Measurements from ENCODE around the gene SHCBP1L. TPM values are rescaled to one million over a fixed set of nuclear protein-coding genes. Genes with fewer than 3 reads are reported as not detected.
"Not testable (repeated sequence)": the region's sequence is repeated elsewhere in the genome, so short reads cannot be mapped to it uniquely, and the experiment has no call there.

Gene SHCBP1L
- total RNA-seq, 2 donors from 2014 or later, result not detected

- Histone ChIP-seq H3K9ac (ENCODE audit: low read depth in 2 of 2, low read length in 2 of 2) (no peak overlapping the region), H3K36me3 (no peaks in the 10 kb centered on the region), H3K27me3 (no peaks in the 10 kb centered on the region), H3K4me1 (no peaks in the 10 kb centered on the region), H3K27ac (no peak overlapping the region), H3K9me3 (no peaks in the 10 kb centered on the region), H3K4me3 (no peak overlapping the region)
- no peak for TF ChIP-seq CTCF (IDR thresholded peaks at IDR 0.05)
- DNase-seq, result no peak
- intact Hi-C loops (cut with DNase I), result no loop called here
Measured at GRCh38 chr1:182910143-182910542, 42.8 kb downstream of the SHCBP1L start.

DNA sequence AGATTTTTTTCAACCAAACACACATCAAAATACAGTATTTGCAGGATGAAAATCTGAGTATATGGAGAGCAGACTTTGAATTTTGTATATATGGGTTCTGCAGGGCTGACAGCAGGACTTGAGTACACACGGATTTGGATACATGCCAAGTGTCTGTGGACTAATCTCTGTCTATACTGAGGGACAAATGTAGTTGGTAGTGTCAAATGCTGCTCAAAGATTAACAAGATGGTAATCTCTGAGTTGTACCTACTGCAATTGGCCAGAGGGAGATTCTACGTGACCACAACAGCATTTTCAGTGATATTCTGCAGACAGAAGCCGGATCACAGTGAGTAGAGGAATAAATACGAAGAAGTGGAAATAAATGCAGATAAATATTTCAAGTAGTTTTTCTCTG is 43.4 kb downstream of the SHCBP1L start:
- Histone ChIP-seq H3K27me3 (no peaks in the 10 kb centered on the region), H3K9ac (ENCODE audit: low read depth in 2 of 2, low read length in 2 of 2) (no peak overlapping the region), H3K36me3 (no peaks in the 10 kb centered on the region), H3K9me3 (no peaks in the 10 kb centered on the region), H3K4me3 (no peak overlapping the region), H3K27ac (no peak overlapping the region), H3K4me1 (no peaks in the 10 kb centered on the region)
- no peak for TF ChIP-seq CTCF (IDR thresholded peaks at IDR 0.05)
- DNase-seq, result no peak
- intact Hi-C loops (cut with DNase I), result no loop called here

DNA sequence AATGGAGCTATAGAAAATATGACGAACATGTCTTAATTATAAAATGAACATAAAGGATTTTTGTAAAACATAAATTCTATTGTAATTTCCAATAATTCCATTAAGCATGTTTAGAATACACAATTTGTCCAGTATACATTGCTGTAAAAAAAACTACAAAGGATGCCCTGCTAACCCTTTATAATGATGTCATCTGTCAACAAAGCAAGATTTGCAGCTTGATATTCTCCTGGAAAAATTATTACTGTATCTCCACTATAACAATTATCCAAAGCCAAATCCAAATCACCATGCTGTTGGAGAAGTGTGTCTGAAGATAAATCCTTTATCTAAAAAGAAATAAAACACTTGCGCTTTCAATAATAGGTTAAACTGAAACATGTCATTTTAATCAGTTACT is 47.6 kb downstream of the SHCBP1L start:
- intact Hi-C loops (cut with DNase I), result no loop called here

GRCh38 chr1:182901946-182902345 is 51.0 kb downstream of the SHCBP1L start:
- intact Hi-C loops (cut with DNase I); H3K9me3 ChIP-seq; H3K9ac ChIP-seq (ENCODE audit: low read depth in 2 of 2, low read length in 2 of 2); H3K4me3 ChIP-seq; H3K27me3 ChIP-seq; H3K27ac ChIP-seq; DNase-seq; H3K36me3 ChIP-seq; H3K4me1 ChIP-seq: not testable (repeated sequence)

More for the DNA sequence above, 47.6 kb downstream of the SHCBP1L start:
- Histone ChIP-seq H3K9ac (ENCODE audit: low read depth in 2 of 2, low read length in 2 of 2) (no peak overlapping the region), H3K4me1 (no peaks in the 10 kb centered on the region), H3K4me3 (no peak overlapping the region), H3K9me3 (no peaks in the 10 kb centered on the region), H3K27me3 (no peaks in the 10 kb centered on the region), H3K36me3 (no peaks in the 10 kb centered on the region), H3K27ac (no peak overlapping the region)
- no peak for DNase-seq
- no peak for TF ChIP-seq CTCF (IDR thresholded peaks at IDR 0.05)

DNA sequence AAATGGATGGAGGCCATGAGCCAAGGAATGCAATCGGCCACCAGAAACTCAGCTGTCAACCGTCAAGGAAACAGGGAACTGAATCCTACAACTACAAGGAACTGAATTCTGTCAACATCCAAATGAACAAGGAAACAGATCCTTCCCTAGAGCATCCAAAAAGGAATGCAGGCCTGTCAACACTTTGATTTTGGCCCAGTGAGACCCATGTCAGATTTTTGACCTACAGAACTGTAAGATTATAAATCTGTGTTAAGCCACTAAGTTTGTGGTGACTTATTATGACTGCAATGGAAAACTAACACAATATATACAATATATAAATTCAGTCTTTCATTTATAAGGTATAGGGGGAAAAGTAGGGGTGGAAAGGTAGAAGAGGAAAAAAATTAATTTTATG is 55.3 kb downstream of the SHCBP1L start:
- DNase-seq, result no peak

More for the DNA sequence above, 55.3 kb downstream of the SHCBP1L start:
- H3K9ac ChIP-seq (ENCODE audit: low read depth in 2 of 2, low read length in 2 of 2), result no peak overlapping the region
- H3K27me3 ChIP-seq, result no peaks in the 10 kb centered on the region
- H3K4me1 ChIP-seq, result no peaks in the 10 kb centered on the region
- H3K4me3 ChIP-seq, result no peak overlapping the region
- no peak overlapping the region for H3K27ac ChIP-seq
- no peak for TF ChIP-seq CTCF (IDR thresholded peaks at IDR 0.05)
- no peaks in the 10 kb centered on the region for H3K9me3 ChIP-seq
- intact Hi-C loops (cut with DNase I), result no loop called here
- no peaks in the 10 kb centered on the region for H3K36me3 ChIP-seq
